GM12892 (cell line): ENCODE measurements around the gene NIPSNAP2.

Experiments used
- POLR2A ChIP-seq: IDR thresholded peaks from 2 replicates; pipeline ENCODE4 v1.6.1; 2011; ENCODE audit warnings: low read depth, low read length, control low read depth
- POLR2AphosphoS5 ChIP-seq: IDR thresholded peaks from 2 replicates; pipeline ENCODE4 v1.6.1; 2011; ENCODE audit warnings: low read depth, low read length, control low read depth

DNA sequence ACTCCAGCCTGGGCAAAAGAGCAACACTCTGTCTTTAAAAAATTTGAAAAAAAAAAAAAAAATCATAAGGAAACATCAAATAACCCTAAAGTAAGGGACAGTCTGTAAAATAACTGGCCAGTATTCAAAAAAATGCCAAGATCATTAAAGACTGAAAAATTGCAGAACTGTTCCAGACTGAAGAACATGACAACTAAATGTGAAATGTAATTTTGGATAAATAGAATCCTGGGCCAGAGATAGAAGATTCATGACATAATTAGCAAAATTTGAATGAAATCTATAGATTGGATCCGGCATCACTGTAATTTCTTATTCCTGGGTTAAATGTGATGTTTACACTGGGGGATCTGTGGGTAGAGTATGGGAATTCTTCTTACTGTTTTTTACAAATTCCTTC, 83.9 kb downstream of the NIPSNAP2 start:
- no peak for TF ChIP-seq POLR2AphosphoS5
- TF ChIP-seq POLR2A = no peak
